K562 (cell line): ENCODE data around the gene RAI1. TPM values are rescaled to one million over a fixed set of nuclear protein-coding genes. Genes with fewer than 3 reads are reported as not detected.
A peak's percentile ranks its signal among the peaks of the same experiment; 100 is the strongest.

Source experiments
- HDAC1 ChIP-seq, 2 experiments: fragments of 450-650 bp; IDR thresholded peaks; 2 replicates each; pipeline ENCODE4 v1.6.1; 2016 to 2017; ENCODE audit warnings: inconsistent platforms in 1 of 2, mild to moderate bottlenecking in 1 of 2, moderate library complexity in 1 of 2
- HDAC2 ChIP-seq: fragments of 450-650 bp; IDR thresholded peaks from 2 replicates; pipeline ENCODE4 v1.6.1; 2016; ENCODE audit warnings: mild to moderate bottlenecking
- HNRNPUL1 ChIP-seq: fragments of 200-400 bp; formaldehyde crosslinking; IDR thresholded peaks from 2 replicates; pipeline ENCODE4 v1.6.1; 2017; ENCODE audit warnings: low read length
- MAX ChIP-seq: sonication (generic); formaldehyde crosslinking; IDR thresholded peaks from 2 replicates; pipeline ENCODE4 v1.9.0; 2022; ENCODE audit warnings: mild to moderate bottlenecking, missing genetic modification reagents
- MAZ ChIP-seq, 2 experiments: fragments of 450-650 bp in 1 of 2; sonication (generic) in 1 of 2; formaldehyde crosslinking; IDR thresholded peaks in 1 of 2; conservative IDR thresholded peaks in 1 of 2; 2 replicates each; pipeline versions ENCODE4 v1.4.0 to v1.5.0; 2020; ENCODE audit warnings: mild to moderate bottlenecking in 1 of 2, missing genetic modification reagents in 1 of 2
- MECOM ChIP-seq: fragments of 250-450 bp; sonication (Bioruptor Pico); IDR thresholded peaks from 2 replicates; pipeline ENCODE4 v1.8.0; 2022; ENCODE audit warnings: inconsistent platforms
- RCOR1 ChIP-seq, 2 experiments: IDR thresholded peaks; 2 replicates each; pipeline ENCODE4 v1.6.1; 2012; ENCODE audit warnings: low read depth in 2 of 2, low read length in 2 of 2, borderline replicate concordance in 1 of 2, improper control_type of control experiment in 1 of 2
- REST ChIP-seq, 2 experiments: fragments of 450-650 bp; formaldehyde crosslinking in 1 of 2; IDR thresholded peaks; 2 replicates each; pipeline versions ENCODE4 v1.4.0 to v1.6.1; 2014 to 2020; ENCODE audit warnings: mild to moderate bottlenecking in 2 of 2, borderline replicate concordance in 1 of 2, low read depth in 1 of 2
- SOX6 ChIP-seq: fragments of 450-650 bp; IDR thresholded peaks from 2 replicates; pipeline ENCODE4 v1.6.1; 2014; ENCODE audit warnings: mild to moderate bottlenecking
- TCF15 ChIP-seq: fragments of 250-450 bp; sonication (Bioruptor Pico); IDR thresholded peaks from 2 replicates; pipeline ENCODE4 v1.8.0; 2022; ENCODE audit warnings: moderate library complexity, mild to moderate bottlenecking, inconsistent platforms
- ZNF165 ChIP-seq: fragments of 250-450 bp; sonication (Bioruptor Pico); IDR thresholded peaks from 2 replicates; pipeline ENCODE4 v1.4.0; 2020; ENCODE audit warnings: borderline replicate concordance
- ZNF707 ChIP-seq: fragments of 250-450 bp; sonication (Bioruptor Pico); conservative IDR thresholded peaks from 2 replicates; pipeline ENCODE4 v1.8.0; 2022; ENCODE audit warnings: inconsistent platforms, mild to moderate bottlenecking, moderate library complexity
- polyA plus RNA-seq, 8 experiments: library from polyadenylated mRNA; depleted of rRNA in 4 of 8; stranded (reverse) in 5 of 8; unstranded in 3 of 8; fragments of >200 nt; fragmentation: Nextera tagmentation in 2 of 8; fragmentation: Illumina TruSeq in 1 of 8; extraction: Ambion mirVana in 2 of 8; extraction: Trizol in 1 of 8; gene quantifications; 2 replicates each; pipeline versions ENCODE4 v1.2.1 to v1.2.3, GENCODE V29; 2011 to 2014; ENCODE audit warnings: inconsistent platforms in 1 of 8, missing spikeins in 1 of 8
- total RNA-seq, 7 experiments: library from RNA; depleted of rRNA in 6 of 7; stranded (reverse); fragments of >200 nt in 6 of 7; fragmentation: Illumina TruSeq in 2 of 7; extraction: Trizol in 2 of 7; gene quantifications; 2 replicates each; pipeline versions ENCODE4 v1.2.1 to v1.2.3, GENCODE V29; 2011 to 2021; ENCODE audit warnings: low replicate concordance in 1 of 7
- TF ChIP-seq, protein P1 (sequence below): fragments of 250-450 bp; sonication (Bioruptor Pico); IDR thresholded peaks from 2 replicates; pipeline ENCODE4 v1.4.0; 2020; ENCODE audit warnings: mild to moderate bottlenecking, moderate library complexity

Gene RAI1
- total and polyA plus RNA-seq, 9 of the 15 experiments (the other 6 are each of a cell fraction or from before 2014, with no cell fraction given), result 0.68 to 19.9 (median 5.5) TPM

DNA sequence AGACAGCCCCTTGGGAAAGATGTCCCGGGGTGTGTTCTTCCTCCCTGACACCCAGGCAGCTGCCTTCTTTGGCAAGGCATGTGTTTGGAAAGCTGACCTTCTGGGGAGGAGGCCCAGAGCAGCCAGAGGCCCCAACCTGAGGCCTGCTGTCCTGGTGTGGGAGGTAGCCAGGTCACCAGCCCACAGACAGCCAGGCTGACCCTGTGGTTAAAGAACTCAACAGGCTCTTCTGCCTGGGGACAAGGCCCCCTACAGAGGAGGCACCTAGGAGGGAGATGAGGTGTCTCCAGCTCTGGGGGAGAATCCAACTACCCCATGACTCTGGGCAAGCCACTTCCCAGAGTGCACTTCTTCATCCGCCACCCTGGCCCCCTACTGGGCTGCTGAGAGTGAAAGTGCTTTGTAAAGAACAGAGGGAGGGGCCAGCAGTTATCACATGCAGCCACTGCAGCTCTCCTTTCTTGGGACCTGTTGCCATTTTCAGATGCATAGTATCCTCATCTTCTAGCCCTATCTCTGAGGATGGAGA is 168.7 kb downstream of the RAI1 start (continued):
- TF ChIP-seq REST (IDR thresholded peaks at IDR 0.05; ENCODE audit: borderline replicate concordance), result no peak; the same call in 1 of the 2 replicates
- TF ChIP-seq REST (CRISPR knock-in tag; IDR thresholded peaks at IDR 0.05; ENCODE audit: low read depth), result peak; percentile 76; the same call in 1 of the 2 replicates
- TF ChIP-seq HNRNPUL1, result no peak
- TF ChIP-seq SOX6, result peak; percentile 66
- TF ChIP-seq MAZ (CRISPR knock-in tag; conservative IDR thresholded peaks at IDR 0.05 in 1 of 2, IDR thresholded peaks at IDR 0.05 in 1 of 2), result peak; percentile 90 to 92
- TF ChIP-seq MECOM (CRISPR knock-in tag), result peak; percentile 67; the same call in 1 of the 2 replicates
- TF ChIP-seq ZNF707 (CRISPR knock-in tag), result no peak; the same call in 1 of the 2 replicates
- TF ChIP-seq, protein P1, sequence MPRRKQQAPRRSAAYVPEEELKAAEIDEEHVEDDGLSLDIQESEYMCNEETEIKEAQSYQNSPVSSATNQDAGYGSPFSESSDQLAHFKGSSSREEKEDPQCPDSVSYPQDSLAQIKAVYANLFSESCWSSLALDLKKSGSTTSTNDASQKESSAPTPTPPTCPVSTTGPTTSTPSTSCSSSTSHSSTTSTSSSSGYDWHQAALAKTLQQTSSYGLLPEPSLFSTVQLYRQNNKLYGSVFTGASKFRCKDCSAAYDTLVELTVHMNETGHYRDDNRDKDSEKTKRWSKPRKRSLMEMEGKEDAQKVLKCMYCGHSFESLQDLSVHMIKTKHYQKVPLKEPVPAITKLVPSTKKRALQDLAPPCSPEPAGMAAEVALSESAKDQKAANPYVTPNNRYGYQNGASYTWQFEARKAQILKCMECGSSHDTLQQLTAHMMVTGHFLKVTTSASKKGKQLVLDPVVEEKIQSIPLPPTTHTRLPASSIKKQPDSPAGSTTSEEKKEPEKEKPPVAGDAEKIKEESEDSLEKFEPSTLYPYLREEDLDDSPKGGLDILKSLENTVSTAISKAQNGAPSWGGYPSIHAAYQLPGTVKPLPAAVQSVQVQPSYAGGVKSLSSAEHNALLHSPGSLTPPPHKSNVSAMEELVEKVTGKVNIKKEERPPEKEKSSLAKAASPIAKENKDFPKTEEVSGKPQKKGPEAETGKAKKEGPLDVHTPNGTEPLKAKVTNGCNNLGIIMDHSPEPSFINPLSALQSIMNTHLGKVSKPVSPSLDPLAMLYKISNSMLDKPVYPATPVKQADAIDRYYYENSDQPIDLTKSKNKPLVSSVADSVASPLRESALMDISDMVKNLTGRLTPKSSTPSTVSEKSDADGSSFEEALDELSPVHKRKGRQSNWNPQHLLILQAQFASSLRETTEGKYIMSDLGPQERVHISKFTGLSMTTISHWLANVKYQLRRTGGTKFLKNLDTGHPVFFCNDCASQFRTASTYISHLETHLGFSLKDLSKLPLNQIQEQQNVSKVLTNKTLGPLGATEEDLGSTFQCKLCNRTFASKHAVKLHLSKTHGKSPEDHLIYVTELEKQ (CRISPR knock-in tag), result peak; percentile 71
- TF ChIP-seq MAX (CRISPR knock-in tag), result no peak; the same call in 1 of the 2 replicates
- peak; percentile 64; the same call in 1 of the 2 replicates for TF ChIP-seq ZNF165
- TF ChIP-seq RCOR1 (IDR thresholded peaks at IDR 0.05; ENCODE audit: borderline replicate concordance in 1 of 2, low read depth in 2 of 2, low read length in 2 of 2), result peak in 1 of 2 experiments; percentile 92; a peak in 2 of 4 replicates
- peak in 1 of 2 experiments; percentile 55; a peak in 1 of 4 replicates for TF ChIP-seq HDAC1 (IDR thresholded peaks at IDR 0.05)
- 0 out of 2 replicates have a peak, but pooled peaks have one; percentile 39 for TF ChIP-seq HDAC2
- TF ChIP-seq TCF15 (CRISPR knock-in tag), result peak; percentile 32; the same call in 1 of the 2 replicates
